MM.1S (cell line): ENCODE data around the gene RGS12.

Experiments
- DNase-seq: peaks from one replicate; pipeline ENCODE4 v3.0.0-alpha.2; 2015
- H2AFZ ChIP-seq: fragments of 300-600 bp; sonication (generic); 2 replicates; pipeline ENCODE4 v1.6.0; 2016; ENCODE audit warnings: antibody characterized with exemption, low read length
- H3F3A ChIP-seq: fragments of 300-600 bp; sonication (generic); 2 replicates; pipeline ENCODE4 v1.6.1; 2016; ENCODE audit warnings: mild to moderate bottlenecking, antibody characterized with exemption, low read length, moderate library complexity, mixed read lengths; ENCODE audit not compliant: insufficient read depth
- H3K27ac ChIP-seq: fragments of 300-600 bp; sonication (generic); 2 replicates; pipeline ENCODE4 v1.5.1; 2016; ENCODE audit warnings: mild to moderate bottlenecking, low read length
- H3K27me3 ChIP-seq: fragments of 300-600 bp; sonication (generic); replicated peaks from 2 replicates; pipeline ENCODE4 v1.6.0; 2016; ENCODE audit warnings: low read length; ENCODE audit not compliant: insufficient read depth
- H3K36me3 ChIP-seq: fragments of 300-600 bp; sonication (generic); replicated peaks from 2 replicates; pipeline ENCODE4 v1.6.1; 2016; ENCODE audit warnings: mild to moderate bottlenecking, low read length, mixed read lengths; ENCODE audit not compliant: insufficient read depth
- H3K4me1 ChIP-seq: fragments of 300-600 bp; sonication (generic); 2 replicates; pipeline ENCODE4 v1.6.1; 2016; ENCODE audit warnings: low read length, mixed read lengths
- H3K4me2 ChIP-seq: fragments of 300-600 bp; sonication (generic); 2 replicates; pipeline ENCODE4 v1.6.0; 2016; ENCODE audit warnings: low read depth, low read length
- H3K4me3 ChIP-seq: fragments of 300-600 bp; sonication (generic); 2 replicates; pipeline ENCODE4 v1.5.1; 2016; ENCODE audit warnings: low read length, mixed read lengths
- H3K79me2 ChIP-seq: fragments of 300-600 bp; sonication (generic); 2 replicates; pipeline ENCODE4 v1.6.1; 2016; ENCODE audit warnings: mixed run types, low read length, mixed read lengths
- H3K9ac ChIP-seq: fragments of 300-600 bp; sonication (generic); 2 replicates; pipeline ENCODE4 v1.6.1; 2016; ENCODE audit warnings: low read length, mixed read lengths
- H3K9me2 ChIP-seq: fragments of 300-600 bp; sonication (generic); replicated peaks from 2 replicates; pipeline ENCODE4 v1.6.1; 2016; ENCODE audit warnings: mild to moderate bottlenecking, low read length, mixed read lengths; ENCODE audit not compliant: insufficient read depth
- H3K9me3 ChIP-seq: fragments of 300-600 bp; sonication (generic); replicated peaks from 2 replicates; pipeline ENCODE4 v1.6.1; 2016; ENCODE audit warnings: mild to moderate bottlenecking, low read length, mixed read lengths; ENCODE audit not compliant: insufficient read depth
- H4K20me1 ChIP-seq: fragments of 300-600 bp; sonication (generic); 2 replicates; pipeline ENCODE4 v1.6.1; 2016; ENCODE audit warnings: mild to moderate bottlenecking, low read length, moderate library complexity, mixed read lengths; ENCODE audit not compliant: insufficient read depth
- EZH2 ChIP-seq: fragments of 300-600 bp; sonication (generic); optimal IDR thresholded peaks from 2 replicates; pipeline ENCODE3; 2017; ENCODE audit warnings: low read depth, mild to moderate bottlenecking, antibody characterized with exemption, low read length, mixed read lengths
- EZH2phosphoT487 ChIP-seq: fragments of 300-600 bp; sonication (generic); IDR thresholded peaks from 2 replicates; pipeline ENCODE4 v1.6.1; 2018; ENCODE audit warnings: antibody characterized with exemption, low read length
- TF ChIP-seq, protein P1 (sequence below): fragments of 300-600 bp; sonication (generic); IDR thresholded peaks from 2 replicates; pipeline ENCODE4 v1.5.1; 2016; ENCODE audit warnings: antibody characterized with exemption, low read length, mixed read lengths

Gene RGS12

DNA sequence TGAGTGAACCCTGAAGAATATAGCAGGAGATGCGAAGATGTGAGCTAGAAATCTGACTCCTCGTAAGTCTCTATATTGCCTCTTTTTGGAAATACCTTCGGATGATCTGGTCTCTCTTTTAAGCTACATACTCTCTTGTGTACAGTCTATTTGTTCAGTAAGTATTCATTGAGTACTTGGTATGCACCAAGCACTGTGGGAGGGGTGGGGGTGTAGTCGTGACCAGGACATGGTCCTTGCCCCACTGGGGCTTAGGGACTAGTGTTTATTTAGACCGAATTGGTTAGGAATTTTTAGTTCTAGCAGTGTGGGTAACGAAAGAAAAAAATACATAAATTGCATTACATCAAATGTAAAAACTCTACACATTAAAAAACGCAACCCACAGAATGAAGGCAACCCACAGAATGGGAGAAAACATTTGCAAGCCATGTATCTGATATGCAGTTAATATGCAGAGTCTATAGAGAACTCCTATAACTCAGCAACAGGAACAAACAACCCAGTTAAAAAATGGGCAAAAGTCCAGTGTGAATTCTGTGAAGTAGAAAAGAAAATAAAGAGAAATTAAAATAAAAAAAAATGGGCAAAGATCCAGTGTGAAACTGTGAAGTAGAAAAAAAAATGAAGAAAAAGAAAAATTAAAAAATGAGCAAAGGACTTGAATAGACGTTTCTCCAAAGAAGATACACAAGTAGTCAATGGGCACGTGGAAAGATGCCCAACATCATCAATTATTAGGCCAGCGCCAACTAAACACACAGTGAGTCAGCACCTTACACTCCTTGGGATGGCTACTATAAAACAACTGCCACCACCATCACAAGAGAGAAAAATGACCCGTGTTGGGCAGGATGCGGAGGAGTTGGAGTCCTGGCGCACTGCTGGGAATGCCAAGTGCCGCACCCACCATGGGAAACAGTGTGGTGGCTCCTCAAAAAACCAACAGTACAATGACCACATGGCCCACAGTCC is 43.8 kb downstream of the RGS12 start:
- Histone ChIP-seq H3K4me3 (no peak overlapping the region), H3K27me3 (no peaks in the 10 kb centered on the region), H2AFZ (no peak overlapping the region), H3F3A (no peaks in the 10 kb centered on the region), H3K4me1 (no peaks in the 10 kb centered on the region), H3K9ac (no peak overlapping the region), H3K27ac (no peak overlapping the region), H3K36me3 (no peaks in the 10 kb centered on the region), H3K9me3 (no peaks in the 10 kb centered on the region), H3K4me2 (no peak overlapping the region), H3K9me2 (no peaks in the 10 kb centered on the region), H3K79me2 (no peaks in the 10 kb centered on the region), H4K20me1 (no peaks in the 10 kb centered on the region)
- DNase-seq: no peak
- TF ChIP-seq, protein P1, sequence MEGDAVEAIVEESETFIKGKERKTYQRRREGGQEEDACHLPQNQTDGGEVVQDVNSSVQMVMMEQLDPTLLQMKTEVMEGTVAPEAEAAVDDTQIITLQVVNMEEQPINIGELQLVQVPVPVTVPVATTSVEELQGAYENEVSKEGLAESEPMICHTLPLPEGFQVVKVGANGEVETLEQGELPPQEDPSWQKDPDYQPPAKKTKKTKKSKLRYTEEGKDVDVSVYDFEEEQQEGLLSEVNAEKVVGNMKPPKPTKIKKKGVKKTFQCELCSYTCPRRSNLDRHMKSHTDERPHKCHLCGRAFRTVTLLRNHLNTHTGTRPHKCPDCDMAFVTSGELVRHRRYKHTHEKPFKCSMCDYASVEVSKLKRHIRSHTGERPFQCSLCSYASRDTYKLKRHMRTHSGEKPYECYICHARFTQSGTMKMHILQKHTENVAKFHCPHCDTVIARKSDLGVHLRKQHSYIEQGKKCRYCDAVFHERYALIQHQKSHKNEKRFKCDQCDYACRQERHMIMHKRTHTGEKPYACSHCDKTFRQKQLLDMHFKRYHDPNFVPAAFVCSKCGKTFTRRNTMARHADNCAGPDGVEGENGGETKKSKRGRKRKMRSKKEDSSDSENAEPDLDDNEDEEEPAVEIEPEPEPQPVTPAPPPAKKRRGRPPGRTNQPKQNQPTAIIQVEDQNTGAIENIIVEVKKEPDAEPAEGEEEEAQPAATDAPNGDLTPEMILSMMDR: no peak
- no peak for TF ChIP-seq EZH2
- no peak for TF ChIP-seq EZH2phosphoT487

DNA sequence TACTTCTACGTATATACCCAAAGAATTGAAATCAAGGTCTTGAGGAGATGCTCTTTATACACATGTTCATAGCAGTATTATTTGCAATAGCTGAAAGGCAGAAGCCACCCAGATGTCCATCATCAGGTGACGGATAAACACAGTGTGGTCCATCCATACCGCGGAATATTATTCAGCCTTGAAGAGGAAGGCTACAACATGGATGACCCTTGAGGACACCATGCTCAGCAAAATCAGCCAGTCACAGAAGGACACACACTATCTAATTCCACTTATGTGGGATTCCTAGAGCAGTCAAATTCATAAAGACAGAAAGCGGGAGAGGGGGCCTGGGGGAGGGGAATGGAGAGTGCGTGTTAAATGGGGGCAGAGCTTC is 44.5 kb downstream of the RGS12 start:
- DNase-seq: no peak
- H3F3A ChIP-seq: no peaks in the 10 kb centered on the region

DNA sequence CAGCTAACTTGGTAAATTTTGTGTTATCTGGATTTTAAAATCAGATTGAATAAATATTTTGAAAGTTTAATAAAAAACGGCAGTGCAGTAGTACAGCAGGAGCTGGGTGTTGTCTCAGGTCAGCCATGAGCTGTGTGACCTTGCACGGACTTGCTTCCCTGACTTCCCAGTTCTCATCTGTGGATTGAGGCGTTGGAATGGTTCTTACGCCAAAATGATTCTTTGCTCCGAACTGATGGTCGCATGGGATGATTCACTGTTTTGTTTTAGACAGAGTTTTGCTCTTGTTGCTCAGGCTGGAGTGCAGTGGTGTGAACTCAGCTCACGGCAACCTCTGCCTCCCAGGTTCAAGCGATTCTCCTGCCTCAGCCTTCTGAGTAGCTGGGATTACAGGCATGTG is 45.0 kb downstream of the RGS12 start:
- Histone ChIP-seq H3K4me2 (no peak overlapping the region), H3K27ac (no peak overlapping the region), H3K4me1 (no peaks in the 10 kb centered on the region), H3K36me3 (no peaks in the 10 kb centered on the region), H3K79me2 (no peaks in the 10 kb centered on the region), H3F3A (no peaks in the 10 kb centered on the region), H3K9ac (no peak overlapping the region), H3K4me3 (no peak overlapping the region), H3K9me2 (no peaks in the 10 kb centered on the region), H4K20me1 (no peaks in the 10 kb centered on the region), H3K9me3 (no peaks in the 10 kb centered on the region), H3K27me3 (no peaks in the 10 kb centered on the region), H2AFZ (no peak overlapping the region)
- TF ChIP-seq, protein P1: no peak
- no peak for TF ChIP-seq EZH2phosphoT487
- DNase-seq: no peak

More for the DNA sequence above, 44.5 kb downstream of the RGS12 start:
- H3K27ac ChIP-seq: no peak overlapping the region
- TF ChIP-seq EZH2phosphoT487 (no peak), EZH2 (no peak)
- TF ChIP-seq, protein P1: no peak
- no peak overlapping the region for H2AFZ ChIP-seq
- no peaks in the 10 kb centered on the region for H3K79me2 ChIP-seq
- no peaks in the 10 kb centered on the region for H3K9me3 ChIP-seq
- no peaks in the 10 kb centered on the region for H3K36me3 ChIP-seq
- no peaks in the 10 kb centered on the region for H3K4me1 ChIP-seq
- H3K27me3 ChIP-seq: no peaks in the 10 kb centered on the region
- no peak overlapping the region for H3K4me2 ChIP-seq
- H3K9me2 ChIP-seq: no peaks in the 10 kb centered on the region
- no peak overlapping the region for H3K9ac ChIP-seq
- no peaks in the 10 kb centered on the region for H4K20me1 ChIP-seq
- H3K4me3 ChIP-seq: no peak overlapping the region
